NCI-H2196 treated with DMSO at 0.1 percent for 48 hours (cell line): Measurements from ENCODE around the gene MTMR4.
"Not testable (repeated sequence)": the region's sequence is repeated elsewhere in the genome, so short reads cannot be mapped to it uniquely, and the experiment has no call there.

Experiments
- DNase-seq: peaks from one replicate; lab custom pipeline; 2025; ENCODE audit not compliant: unreplicated experiment; lab: John Stamatoyannopoulos, UW

The MTMR4 gene

DNA sequence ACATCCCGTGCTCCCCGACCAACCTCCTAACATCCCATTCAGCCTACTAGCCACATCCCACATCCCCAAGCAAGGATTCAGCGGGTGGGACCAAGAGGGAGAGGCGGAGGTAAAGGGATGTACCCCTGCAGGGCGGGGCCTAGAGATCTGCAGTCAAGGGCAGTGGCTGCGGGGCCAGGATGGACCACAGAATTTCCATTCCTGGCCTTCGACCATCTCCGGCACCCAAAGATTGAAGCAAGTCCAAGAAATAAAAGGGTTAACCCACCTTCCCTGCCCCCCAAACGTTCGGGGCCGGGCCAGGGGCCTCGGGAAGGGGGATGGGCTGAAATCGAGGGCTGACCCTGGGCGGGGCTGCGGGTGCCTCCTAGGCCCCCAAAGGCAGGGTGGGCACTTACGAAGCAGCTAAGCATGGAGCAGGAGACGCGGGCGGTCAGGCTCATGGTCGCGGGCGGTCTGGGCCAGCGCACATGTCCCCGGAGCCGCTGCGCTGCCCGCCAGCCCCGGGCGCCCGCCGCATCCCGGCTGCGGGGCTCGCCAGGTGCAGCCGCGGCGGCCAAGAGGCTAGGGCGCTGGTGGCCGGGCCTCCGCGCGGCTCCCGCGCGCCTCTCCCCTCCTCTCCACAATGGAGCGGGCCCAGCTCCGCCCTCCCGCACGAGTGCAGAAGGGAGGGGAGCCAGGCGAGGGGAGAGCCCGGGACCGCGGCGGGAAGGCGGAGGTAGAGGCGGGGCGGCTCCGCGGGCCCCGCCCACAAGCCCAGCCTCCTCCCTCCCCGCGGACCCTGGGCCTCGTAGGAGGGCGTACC lies at the start of gene MTMR4:
TSS of gene MTMR4 (minus strand) at position 674 of the 805 bp plus-strand sequence. CDS start at position 443, 231 bp downstream.
- peak; percentile 78 for DNase-seq

DNA sequence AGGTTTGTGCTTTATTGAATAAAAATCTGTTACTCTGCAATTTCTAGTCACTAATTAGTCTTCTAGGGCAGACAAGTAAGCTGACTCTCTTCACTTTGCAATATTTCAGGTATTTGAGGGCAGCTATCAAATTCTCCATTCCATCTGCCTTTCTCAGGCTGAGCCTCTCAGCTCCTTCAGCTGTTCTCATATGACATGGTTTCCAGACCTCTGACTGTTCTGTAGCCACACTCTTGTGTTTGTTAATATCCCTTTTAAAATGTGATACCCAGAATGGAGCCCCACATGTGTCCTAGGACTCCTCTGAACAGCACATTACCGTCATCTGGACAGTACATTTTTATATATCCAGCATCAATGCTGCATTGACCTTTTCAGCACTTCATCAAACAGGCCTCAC lies 46.1 kb upstream of the MTMR4 start:
- no peak for DNase-seq

DNA sequence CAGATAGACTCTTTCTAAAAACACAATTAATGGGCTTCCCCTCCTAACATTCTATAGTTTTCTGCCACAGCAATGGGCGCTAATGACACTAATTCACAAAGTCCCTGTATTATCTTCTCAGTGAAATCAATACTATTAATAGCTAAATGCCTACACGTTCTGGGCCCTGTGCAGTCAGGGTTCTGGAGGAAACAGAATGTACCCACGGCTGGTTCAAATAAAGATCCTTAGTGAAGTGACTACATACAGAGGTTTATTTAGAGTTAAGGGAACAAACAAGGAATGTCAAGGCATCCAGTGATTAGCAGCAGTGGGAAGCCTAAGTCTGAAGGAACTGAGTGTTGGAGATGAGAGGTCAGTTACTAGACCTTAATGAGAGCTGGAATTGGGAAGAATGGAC lies 43.5 kb upstream of the MTMR4 start:
- no peak for DNase-seq

DNA sequence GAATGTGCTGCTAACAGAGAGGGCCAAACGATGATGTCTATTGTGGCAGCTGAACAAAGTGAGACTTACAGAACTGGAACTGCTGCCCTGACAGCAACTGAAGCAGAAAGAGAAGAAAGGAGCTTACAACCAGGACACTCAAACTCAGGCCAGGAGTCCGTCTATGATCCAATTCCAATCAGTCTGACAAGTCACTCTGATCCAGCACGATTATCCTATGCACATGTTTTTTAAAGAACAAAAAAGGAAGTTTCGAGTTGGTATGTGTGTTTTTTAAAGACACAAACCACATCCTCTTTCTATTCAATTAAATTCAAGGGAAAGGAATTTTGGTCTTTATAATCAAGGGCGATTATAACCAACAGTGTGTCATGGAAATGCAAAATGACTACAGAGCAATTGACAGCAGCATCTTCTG lies 42.4 kb upstream of the MTMR4 start:
- no peak for DNase-seq

DNA sequence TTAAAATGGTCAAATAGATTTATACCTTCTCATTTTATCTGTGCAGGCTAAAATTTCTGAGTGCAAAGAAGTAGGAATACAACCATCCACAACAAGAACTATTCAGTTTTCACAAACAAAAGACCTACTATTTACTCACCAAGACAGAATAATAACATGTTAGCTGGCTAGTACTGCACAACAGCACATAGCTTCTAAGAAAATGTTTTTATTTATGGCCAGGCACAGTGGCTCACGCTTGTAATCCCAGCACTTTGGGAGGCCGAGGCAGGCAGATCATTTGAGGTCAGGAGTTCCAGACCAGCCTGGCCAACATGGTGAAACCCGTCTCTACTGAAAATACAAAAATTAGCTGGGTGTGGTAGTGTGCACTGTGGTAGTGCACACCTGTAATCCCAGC lies 40.7 kb upstream of the MTMR4 start:
- not testable (repeated sequence) for DNase-seq

DNA sequence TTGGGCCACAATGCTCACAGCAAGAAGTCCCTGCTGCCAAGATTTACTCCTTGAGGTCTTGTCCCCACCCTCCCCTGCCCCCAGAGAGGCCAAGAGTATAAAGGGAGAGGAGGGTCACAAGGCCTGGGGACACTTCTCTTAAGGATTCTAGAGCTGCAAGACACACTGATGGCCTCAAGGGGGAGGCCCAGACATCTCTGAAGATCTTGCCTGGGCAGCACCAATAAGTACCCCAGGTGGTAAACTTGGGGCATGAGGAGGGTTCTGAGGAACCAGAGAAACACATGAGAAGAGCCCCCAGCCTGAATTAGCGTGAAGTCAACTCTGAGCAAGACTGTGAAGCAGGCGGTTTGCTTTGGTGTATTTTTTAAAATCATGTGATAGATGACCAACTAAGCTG lies 26.8 kb upstream of the MTMR4 start:
- DNase-seq, result no peak

DNA sequence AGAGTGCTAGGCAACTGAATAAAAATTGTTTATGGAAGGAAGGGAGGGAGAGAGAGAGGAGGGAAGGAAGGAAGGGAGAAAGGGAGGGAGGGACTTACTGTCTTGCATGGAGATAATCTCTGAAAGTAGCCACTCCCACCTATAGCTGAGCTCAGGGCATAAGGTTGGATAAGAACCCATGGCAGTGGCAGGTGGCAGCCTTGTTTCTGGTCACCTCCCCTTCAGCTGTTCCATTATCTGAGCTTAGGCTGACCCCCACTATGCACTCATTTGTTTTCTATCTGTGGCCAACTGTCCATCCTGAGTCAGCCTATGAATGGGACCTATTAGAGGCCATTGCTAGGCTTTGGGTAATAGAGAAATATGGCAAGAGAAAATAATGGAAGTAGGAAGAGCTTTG lies 25.3 kb upstream of the MTMR4 start:
- DNase-seq, result no peak

DNA sequence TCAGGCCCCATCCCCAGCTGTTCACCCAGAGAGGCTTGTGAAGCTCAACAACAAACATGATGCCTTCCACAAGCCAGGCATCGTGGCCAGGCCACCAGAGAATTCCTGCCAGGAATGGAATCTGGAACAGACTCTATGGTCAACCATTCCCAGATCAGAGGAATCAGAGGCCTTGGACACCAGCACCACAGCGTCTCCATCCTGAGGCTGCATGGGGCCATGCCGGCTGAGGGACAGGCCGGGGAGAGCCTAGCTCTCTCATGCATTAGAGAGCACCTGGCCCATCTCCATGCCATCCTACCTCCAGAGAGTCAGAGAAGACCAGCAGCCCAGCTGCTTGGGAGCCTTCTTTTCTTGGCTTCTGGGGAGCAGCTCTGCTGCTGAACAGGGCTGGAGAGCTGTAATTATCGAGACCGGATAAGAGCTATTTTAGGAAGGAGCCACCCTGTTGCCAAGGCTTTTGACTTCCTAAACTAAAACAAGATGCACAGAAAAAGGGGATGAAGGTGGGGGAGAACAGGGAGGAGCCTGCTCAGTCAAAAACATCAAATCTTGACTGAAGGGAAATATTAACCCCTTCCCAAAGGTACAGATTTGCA lies 24.5 kb upstream of the MTMR4 start:
- no peak for DNase-seq

DNA sequence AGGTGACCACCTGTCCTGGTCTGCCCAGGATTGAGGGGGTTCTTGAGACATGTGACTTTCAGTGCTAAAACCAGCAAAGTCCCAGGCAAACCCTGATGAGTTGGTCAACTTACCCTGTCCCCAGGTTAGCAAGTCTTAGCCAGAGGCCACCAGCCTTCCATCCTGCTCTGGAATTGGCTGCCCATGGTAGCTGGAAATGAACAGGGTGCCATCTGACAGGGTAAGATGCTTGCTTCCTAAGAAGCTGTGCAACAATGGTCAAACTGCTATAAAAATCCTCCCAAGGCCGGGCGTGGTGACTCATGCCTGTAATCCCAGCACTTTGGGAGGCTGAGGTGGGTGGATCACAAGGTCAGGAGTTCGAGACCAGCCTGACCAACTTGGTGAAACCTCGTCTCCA lies 22.8 kb upstream of the MTMR4 start:
- DNase-seq, result no peak

DNA sequence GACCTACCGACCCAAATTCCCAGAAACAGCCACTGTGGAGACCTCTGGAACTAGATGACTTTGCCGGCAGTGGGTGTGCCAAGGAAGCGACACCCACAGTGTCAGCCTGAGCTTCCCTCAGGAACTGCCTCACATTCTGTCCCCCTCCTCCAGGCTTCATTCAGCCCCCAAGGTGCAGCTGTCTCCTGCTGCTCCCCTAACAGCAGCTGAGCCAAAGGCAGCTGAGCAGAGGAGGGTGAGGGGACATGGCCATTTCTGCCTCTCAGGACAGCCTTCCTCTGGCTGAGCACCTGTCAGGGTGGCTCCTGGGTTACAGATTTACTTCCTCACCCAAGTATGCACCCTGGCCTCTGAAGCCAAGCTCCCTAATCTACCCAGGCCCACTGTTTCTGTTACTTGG lies 22.1 kb upstream of the MTMR4 start:
- no peak for DNase-seq

DNA sequence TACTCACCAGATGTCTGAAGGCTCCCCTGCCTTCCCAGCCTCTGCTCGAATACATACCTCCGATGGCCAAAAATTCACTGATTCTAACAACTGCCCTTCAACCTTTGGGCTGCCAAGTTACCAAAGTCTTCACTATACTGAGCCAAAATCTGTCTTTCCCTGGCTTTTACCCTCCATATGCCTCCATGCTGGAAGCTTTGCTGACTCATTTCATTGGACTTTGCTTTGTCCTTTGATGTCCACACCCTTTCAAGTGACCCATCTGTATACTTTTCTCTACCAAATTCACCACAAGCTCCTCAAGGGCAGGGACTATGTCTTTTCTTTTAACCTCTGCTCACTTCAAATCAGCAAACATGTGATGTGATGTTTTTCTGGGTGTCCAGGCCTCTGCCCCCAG lies 21.0 kb upstream of the MTMR4 start:
- no peak for DNase-seq

DNA sequence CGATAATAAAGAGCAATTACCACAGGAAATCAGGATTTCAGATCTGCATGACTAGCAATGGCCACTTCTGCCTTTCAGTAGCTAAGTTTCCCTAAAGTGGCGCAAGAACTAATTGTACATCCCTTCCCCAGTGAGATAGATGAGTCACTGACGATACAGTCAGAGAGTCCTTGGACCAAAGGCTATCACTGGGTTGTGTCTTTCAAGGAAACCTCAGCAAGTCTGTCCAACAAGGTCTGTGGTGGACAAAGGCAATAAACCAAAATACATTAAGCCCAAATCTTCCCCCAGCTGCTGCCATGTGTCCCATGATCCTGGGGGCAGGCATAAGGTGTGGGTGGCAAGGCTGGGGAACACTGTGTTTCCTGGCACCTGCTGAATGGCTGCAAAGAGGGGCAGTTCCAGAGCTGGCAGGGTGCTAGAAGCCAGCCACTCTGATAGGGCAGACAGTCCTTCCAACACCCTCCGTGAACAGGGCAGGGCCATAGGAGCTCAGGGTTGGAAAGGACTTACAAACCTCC lies 20.5 kb upstream of the MTMR4 start:
- no peak for DNase-seq

DNA sequence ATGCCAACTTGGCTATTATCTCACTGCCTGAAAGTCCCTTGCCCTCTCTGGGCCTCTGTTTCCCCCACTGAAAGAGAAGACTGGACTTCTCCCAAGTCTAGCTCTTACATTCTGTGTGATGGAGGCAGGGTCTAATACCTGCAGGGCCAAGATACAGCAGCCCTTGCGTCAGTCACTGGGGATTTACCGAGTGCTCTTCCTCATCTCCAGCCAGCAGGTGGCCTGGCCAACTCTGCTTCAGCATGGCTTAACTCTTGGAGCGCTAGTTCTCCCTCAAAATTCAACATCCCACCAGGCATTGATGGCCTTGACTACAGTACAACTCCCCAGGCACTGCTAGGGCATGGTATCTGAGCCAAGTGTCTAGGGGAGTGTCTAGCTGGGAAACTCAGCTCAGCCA lies 19.9 kb upstream of the MTMR4 start:
- DNase-seq, result no peak

DNA sequence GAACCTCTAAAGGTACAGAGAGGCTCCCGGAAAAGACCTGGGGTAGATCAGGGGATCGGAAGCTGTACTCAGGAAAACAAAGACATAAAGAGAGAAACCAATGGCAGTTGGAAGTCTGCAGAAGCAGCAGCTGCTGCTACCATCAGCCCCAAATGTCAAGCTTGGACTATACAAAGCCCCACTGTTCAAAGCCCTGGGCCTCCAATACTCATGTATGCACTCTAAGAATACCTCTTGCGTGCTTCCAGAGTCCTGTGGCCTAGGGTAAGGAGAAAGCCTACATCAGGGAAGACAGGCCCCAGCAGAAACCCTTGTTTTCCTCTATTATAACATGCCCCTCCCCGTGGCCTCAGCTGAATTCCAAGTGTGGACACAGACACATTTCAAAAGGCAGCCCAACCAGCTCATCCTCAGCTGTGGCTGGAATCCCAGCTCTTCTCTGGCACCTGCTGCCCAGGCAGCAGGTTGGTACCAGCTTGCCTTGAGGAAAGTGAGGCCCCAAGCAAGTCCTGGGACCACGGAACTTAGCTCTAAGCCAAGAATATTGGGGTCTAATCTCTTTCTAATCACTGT lies 19.3 kb upstream of the MTMR4 start:
- no peak for DNase-seq

DNA sequence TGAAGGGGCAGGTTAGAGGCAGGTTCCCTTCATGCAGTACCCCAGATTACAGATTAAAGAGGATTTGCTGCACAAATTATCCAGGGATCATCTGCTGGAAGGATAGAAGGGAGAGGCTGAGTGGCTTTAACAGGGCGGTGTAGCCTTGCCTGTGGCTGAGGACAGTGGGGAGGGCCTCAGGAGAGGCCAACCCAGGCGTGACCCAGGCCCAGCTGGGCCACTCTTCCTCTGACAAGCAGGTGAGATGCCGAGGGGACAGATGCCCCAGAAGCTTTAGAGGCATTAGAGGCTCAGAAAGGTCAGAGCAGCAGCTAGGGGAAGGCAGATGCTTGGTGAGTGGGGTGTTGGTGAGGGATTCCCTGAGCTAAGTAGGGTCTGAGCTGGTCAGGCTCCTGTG lies 18.1 kb upstream of the MTMR4 start:
- no peak for DNase-seq

DNA sequence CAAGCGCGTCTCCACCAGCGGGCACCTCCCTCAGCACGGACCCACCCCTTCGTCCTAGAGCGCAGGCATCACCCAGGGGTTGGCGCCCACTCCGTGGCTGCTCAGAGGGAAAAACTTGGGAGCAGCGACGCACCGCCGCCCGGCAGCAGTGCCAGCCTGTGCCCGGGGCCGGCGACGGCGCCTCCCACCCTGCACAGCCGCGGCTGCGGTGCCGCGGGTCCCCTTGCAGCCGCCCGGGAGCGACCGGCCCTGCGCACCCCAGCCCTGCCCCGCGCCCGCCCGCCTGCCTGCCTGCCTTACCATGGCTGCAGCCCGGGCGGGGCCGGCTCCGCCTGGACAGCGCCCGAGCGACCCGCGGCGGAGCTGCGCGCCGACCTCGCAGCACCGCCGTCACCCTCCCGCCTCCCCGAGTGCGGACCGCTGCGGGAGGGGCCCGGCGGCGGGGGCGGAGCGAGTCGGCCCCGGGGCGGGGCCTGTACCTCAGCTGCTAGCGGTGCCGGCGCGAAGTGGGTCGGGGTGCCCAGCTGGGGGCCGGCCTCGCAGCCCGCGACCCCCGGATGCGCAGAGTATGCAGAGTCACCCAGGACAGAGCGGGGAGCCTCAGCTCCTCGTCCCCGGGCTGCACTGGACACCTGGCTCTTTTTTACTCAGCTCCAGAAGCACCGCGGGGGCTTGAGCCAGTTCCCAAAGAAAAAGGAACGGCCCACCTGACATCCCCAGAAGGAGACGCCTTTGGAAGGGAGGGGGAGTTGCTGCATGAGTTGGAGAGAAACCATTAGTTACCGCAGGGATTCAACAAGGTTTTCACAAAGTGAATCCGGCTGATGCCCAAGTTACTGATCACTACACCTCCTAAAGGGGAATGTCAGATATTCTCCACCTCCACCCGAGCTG lies 17.5 kb upstream of the MTMR4 start:
- DNase-seq, result no peak

DNA sequence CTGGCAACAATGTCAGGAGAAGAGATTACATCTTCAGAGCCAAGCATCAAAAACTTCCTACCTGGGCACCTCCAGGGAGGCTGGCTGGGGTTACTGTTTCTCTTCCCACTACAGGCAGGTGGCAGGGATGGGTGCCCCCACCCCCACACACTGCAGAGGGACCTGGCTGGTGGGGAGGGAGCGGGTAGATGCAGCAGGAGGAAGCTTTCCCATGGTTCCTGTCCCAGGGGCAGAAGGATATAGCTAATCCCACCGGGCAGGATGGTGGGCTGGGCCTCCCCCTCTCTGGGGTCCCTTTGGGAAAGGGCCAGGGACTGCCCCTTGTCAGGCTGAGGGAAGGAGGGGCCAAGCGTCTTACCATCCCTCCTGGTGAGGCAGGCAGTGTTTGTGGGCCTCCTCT lies 16.7 kb upstream of the MTMR4 start:
- no peak for DNase-seq

DNA sequence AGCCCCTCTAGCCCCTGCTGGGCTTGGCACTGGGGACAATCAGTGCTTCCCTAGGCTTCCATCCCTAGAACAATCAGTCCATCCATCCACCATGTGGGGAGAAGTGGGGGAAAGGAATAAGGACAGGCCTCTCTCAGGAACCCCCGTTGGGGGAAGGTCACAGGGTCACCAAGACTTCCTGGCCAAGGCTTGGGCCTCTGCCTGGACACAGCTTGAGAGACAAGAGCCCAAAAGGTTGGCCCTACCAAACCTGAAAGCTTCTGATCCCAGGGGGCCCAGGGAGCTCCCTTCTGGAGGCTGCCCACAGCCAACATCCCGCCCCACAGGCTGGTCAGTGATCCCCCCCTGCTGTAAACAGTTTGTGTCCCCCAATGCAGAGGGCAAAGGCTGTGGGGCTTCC lies 16.2 kb upstream of the MTMR4 start:
- no peak for DNase-seq

DNA sequence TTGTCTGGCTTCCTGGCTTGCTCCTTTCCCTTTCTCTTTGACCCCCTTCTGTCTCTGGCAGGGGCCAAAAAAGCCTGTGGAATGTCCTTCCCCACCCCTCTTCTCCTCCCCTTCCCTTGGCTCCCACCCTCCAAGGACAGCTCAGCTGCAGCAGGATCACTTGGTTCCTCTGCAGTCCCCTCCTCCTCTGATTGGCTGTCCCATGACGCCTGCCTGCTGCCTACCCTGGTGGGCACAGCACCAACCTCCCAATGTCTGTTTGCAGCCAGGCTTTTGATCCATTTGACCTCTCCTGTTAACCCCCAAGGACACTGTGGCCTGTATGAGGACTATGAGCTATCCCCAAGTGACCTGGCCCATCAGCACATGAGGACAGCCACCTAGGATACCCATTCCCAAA lies 14.8 kb upstream of the MTMR4 start:
- DNase-seq, result no peak

DNA sequence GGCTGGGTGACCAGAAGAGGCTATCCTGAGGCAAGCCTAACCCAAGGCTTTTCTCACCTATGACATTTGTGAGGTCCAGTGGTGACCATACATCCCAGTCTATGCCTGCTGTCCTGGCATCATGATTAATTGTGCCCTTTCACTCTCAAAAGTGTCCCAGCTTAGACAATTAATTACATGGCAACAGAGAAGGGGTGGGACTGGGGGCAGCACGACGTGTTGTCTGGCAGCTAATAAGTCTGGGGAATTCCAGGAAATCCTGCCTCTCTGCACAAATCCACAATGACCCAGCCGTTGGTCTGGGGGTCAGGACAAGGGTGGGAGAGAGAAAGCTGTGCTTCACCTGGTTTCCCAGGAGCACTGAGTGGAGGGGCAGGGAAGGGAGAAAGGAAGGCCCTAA lies 14.0 kb upstream of the MTMR4 start:
- DNase-seq, result no peak

DNA sequence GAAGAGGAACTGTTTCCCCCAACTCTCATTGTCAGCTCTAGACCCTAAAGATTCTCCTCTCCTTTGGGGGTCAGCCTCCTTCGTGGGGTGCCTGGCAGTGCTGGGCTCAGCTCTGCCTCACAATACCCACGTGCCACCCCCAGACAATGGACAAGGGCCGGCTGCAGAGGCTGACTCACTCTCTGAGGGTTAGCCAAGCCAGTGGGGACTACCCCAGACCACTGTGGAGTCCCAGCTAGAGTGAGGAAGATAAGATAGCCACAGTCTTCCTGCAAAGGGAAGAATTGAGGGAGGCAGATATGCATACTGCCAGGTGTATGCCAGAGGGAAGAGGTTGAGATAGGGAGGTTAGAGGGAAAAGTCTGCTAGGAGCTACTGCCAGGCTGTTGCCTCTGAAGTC lies 13.5 kb upstream of the MTMR4 start:
- no peak for DNase-seq
